ENCODE data around the gene COG5.

COG5 gene

GRCh38 chr7:107563775-107564552 lies at the start of gene COG5, which contains the start of gene DUS4L:
COG5 (minus strand) TSS chr7:107563920; CDS start chr7:107563896, 24 bp downstream.
DUS4L (plus strand) TSS chr7:107563971; CDS start chr7:107567071, 3,100 bp downstream.
- ChIA-PET POLR2A (ENCODE audit: low non-redundant PET) (no interaction called here), CTCF (interaction anchor here (1.2 kb wide), 1 partner anchor 41 kb away, joined by 3 read pairs; no protein-coding TSS in a partner anchor)
- no peak for TF ChIP-seq CTCF (conservative IDR thresholded peaks at IDR 0.05; ENCODE audit: low read depth)
- peak within 1 kb of the TSS; percentile 90 for H3K27ac ChIP-seq
- DNase-seq (ENCODE audit: low spot score): peak; percentile 79

- ChIA-PET POLR2A (ENCODE audit: low non-redundant PET) (no interaction called here), CTCF (no interaction called here)
- TF ChIP-seq CTCF (conservative IDR thresholded peaks at IDR 0.05; ENCODE audit: low read depth): no peak
- DNase-seq (ENCODE audit: low spot score): no peak
- H3K27ac ChIP-seq: no peak overlapping the region
Measured at GRCh38 chr7:107613439-107613838, 49.7 kb upstream of the COG5 start.

GRCh38 chr7:107610323-107610722 lies 46.6 kb upstream of the COG5 start:
- TF ChIP-seq CTCF (conservative IDR thresholded peaks at IDR 0.05; ENCODE audit: low read depth): no peak
- no peak for DNase-seq (ENCODE audit: low spot score)
- ChIA-PET POLR2A (ENCODE audit: low non-redundant PET) (no interaction called here), CTCF (interaction anchor here (0.7 kb wide), 1 partner anchor 875 kb away, joined by 3 read pairs; no protein-coding TSS in a partner anchor)
- H3K27ac ChIP-seq: no peak overlapping the region

GRCh38 chr7:107609811-107610261 lies 46.1 kb upstream of the COG5 start:
- no peak for TF ChIP-seq CTCF (conservative IDR thresholded peaks at IDR 0.05; ENCODE audit: low read depth)
- ChIA-PET POLR2A (ENCODE audit: low non-redundant PET) (no interaction called here), CTCF (no interaction called here)
- no peak overlapping the region for H3K27ac ChIP-seq
- DNase-seq (ENCODE audit: low spot score): no peak

- CTCF ChIA-PET: interaction anchor here (0.6 kb wide), 1 partner anchor 1562 kb away, joined by 7 read pairs; no protein-coding TSS in a partner anchor
- no peak overlapping the region for H3K27ac ChIP-seq
- no peak for TF ChIP-seq CTCF (conservative IDR thresholded peaks at IDR 0.05; ENCODE audit: low read depth)
- DNase-seq (ENCODE audit: low spot score): no peak
- POLR2A ChIA-PET (ENCODE audit: low non-redundant PET): no interaction called here
Measured at GRCh38 chr7:107606303-107606702, 42.6 kb upstream of the COG5 start.

GRCh38 chr7:107605218-107605815 lies 41.6 kb upstream of the COG5 start:
- POLR2A ChIA-PET (ENCODE audit: low non-redundant PET): no interaction called here
- no peak for TF ChIP-seq CTCF (conservative IDR thresholded peaks at IDR 0.05; ENCODE audit: low read depth)
- no peak overlapping the region for H3K27ac ChIP-seq
- CTCF ChIA-PET: interaction anchor here (0.6 to 1.0 kb wide), 2 partner anchors 41 to 1561 kb away, joined by 3 to 7 read pairs; partner anchors contain the start of genes COG5 and DUS4L
- DNase-seq (ENCODE audit: low spot score): no peak
